HK-2 (cell line): ENCODE measurements around the gene OR11A1.

ENCODE experiments used
- DNase-seq: peaks from one replicate; pipeline ENCODE4 v3.0.0-alpha.2; 2018; ENCODE audit not compliant: unreplicated experiment

OR11A1 gene, protein sequence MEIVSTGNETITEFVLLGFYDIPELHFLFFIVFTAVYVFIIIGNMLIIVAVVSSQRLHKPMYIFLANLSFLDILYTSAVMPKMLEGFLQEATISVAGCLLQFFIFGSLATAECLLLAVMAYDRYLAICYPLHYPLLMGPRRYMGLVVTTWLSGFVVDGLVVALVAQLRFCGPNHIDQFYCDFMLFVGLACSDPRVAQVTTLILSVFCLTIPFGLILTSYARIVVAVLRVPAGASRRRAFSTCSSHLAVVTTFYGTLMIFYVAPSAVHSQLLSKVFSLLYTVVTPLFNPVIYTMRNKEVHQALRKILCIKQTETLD

DNA sequence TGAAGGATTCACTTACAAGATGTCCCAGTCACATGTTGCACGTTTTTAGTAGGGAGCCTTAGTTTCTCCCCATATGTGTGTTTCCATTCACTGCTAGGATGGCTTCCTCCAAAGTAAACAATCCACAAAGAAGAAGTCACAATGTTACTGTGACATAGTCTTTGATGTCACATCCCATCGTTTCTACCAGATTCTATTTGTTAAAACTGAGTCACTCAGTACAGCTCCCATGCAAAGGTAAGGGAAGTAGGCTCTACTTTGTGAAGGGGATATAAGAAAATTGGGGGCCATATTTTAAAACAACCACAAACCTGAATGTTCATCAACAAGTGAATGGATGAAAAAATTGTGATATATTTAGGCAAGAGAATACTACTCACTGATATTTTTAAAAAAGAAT is at the start of gene OR11A1, which contains the start of gene OR2H1:
Gene OR11A1 (minus strand): TSS at position 101 of the 400 bp plus-strand sequence. CDS start 29,430 bp downstream, outside the sequence.
Gene OR2H1 (plus strand): TSS at position 185 of the 400 bp plus-strand sequence. CDS start 4,615 bp downstream, outside the sequence.
- DNase-seq, result no peak

GRCh38 chr6:29506446-29507067 is 49.7 kb upstream of the OR11A1 start:
- DNase-seq, result no peak

DNA sequence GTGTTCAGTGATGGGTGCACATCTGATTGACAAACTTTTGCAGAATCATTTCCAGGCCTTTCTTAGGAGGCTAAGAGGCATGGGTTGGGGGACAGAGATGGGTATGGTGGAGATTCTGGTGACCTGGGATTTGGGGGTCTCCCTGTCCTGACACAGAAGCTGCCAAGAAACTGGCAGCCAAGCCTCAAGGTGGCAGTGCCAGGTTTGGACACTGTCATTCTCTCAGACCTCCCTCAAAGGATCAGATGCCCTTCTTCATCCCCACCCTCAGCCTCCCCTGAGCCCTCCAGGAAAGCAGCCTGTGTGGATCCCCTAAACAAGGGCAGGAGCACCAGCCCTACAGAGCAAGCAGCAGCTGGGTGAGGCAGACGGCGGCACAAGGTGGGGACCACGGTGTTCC is 48.9 kb upstream of the OR11A1 start:
- DNase-seq, result no peak

- DNase-seq, result no peak
Observed at GRCh38 chr6:29504961-29505360, 48.1 kb upstream of the OR11A1 start.

DNA sequence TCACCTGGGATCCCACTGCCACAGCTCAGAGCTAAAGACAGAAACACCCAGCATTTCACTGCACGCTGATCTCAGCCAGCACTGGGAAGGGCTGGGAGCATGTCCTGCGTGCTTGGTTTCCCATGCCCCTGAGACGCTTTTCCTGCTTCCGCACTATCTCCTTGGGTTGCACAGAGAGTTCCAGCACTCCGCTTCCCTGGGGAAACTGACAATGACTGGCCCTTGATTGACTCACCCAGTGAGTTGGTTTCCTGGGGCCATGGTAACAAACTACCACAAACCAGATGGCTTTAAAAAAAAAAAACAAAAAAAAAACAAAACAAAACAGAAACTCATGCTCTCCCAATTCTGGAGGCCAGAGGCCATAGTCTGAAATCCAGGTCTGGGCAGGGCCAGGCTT is 45.7 kb upstream of the OR11A1 start:
- no peak for DNase-seq

DNA sequence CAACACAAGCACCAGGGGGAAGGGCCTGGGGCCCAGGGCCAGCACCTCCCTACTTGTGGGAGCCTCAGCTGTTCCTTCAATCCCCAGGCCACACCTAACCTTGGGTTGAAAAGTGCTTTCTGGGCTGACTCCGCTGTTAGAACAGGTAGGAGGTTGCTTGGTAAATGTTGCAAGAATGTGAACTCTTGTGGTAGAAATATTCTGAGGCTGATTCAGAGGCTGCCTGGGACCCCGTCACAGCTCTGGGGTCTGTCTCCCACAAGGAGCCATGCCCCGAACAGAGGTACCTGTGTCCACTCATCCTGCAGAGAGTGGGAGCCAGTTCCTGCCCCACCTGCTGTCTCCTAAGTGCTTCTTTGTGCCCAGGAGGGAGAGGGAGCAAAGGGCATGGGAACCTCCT is 45.3 kb upstream of the OR11A1 start:
- no peak for DNase-seq

DNA sequence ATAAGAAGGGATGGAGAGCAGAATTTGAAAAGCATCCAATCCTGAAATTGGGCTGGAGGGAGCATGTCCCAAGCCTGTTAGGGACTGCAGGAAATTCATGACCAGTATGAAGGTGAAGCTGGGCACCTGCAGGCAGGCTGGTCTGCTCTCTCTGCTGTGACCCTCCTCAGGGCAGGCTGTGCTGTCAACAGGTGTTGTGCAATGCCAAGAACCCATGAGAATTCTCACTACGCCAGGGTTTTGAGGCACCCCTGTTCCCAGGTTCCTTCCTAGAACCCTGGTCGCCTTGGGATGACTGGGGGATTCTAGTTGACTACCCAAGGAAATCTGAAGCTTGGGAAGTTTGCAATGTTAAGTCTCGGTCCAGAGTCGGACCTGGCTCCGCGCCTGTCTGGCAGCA is 44.2 kb upstream of the OR11A1 start:
- DNase-seq, result no peak

DNA sequence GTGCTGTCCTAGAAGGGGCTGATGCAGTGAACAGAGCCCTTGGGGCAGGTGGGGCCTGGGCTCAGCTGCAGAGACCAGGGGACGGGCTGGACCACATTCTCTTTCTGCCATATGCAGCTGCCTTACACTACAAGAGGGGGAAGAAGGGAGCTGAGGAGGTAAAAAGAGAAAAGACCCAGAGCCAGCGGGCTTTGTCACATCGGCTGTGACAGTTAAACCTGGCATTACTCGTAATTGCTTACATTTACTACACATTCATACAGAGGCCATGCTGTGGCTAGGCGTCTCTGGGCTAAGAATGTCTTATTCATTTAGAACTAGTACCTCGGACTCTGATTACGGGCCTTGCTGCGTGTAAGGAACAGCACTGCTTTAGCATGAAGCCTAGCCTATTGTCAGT is 43.7 kb upstream of the OR11A1 start:
- DNase-seq, result no peak

DNA sequence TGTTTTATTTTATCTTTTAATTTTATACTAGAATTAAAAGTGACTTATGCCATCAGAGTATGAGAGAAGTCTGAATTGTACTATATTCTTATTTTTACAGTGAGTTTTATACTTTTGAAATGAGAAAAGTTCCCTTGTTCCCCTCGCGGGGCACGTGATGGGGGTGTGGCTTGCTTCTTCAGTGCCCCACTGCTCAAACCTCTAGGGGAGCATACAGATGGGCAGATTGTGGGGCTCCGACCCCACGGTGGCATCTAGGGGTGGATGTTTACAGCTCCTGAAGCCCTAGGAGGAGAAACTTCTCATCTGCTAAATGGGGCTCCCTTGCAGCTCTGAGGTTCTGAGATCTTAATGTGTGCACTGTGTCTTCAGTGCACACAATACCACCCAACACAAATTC is 42.8 kb upstream of the OR11A1 start:
- no peak for DNase-seq

- no peak for DNase-seq
Observed at GRCh38 chr6:29496961-29497360, 40.1 kb upstream of the OR11A1 start.

GRCh38 chr6:29495571-29495970 is 38.7 kb upstream of the OR11A1 start:
- DNase-seq, result no peak

DNA sequence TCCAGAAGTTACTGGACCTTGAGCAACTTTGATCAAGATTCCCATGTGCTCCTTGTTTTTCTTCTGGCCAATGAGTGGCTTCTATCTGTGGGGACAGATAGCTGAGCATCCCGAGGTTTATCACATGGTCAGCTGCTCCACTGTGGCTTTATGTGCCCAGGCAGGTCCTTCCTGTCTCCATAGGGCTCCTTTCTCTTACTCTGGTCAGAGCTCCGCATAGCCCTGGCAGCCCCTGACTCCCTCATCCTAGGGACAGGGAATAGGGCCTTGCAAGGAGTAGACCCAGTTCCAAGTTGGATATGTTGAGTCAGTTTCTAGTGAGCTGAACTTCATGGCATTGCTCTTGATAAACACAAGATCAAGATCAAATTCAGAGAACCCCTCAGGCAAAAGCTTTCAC is 37.3 kb upstream of the OR11A1 start:
- DNase-seq, result no peak

DNA sequence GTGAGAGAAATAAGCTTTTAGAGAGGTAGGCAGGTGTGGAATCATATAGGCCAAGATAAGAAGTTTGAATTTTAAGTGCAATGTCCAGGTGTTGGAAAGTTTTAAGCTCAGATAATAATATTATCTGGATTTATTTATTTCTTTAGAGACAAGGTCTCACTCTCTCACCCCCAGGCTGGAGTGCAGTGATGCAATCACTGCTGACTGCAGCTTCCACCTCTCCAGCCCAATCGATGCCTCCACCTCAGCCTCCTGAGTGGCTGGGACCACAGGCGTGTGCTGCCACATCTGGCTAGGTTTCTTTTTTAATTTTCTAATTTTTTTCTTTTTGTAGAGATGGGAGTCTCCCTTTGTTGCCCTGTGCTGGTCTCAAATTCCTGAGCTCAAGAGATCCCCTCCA is 36.4 kb upstream of the OR11A1 start:
- DNase-seq, result no peak

DNA sequence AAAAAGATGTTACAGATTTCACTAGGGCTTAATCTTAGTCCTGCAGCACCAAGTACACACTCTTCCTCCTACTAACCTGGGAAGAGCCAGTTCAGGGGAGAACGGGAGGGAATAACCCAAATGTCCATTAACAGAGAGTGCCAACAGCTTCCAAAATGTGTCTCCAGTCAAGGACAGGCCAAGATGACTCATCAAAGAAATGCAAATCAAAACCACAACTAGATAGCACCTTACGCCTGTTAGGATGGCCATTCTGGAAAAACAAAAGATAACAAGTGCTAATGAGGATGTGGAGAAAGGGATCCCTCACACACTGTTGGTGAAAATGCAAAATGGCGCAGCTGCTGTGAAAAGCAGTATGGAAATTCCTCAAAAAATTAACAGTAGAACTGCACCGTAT is 34.7 kb upstream of the OR11A1 start:
- no peak for DNase-seq

GRCh38 chr6:29490552-29490951 is 33.7 kb upstream of the OR11A1 start:
- DNase-seq, result no peak

DNA sequence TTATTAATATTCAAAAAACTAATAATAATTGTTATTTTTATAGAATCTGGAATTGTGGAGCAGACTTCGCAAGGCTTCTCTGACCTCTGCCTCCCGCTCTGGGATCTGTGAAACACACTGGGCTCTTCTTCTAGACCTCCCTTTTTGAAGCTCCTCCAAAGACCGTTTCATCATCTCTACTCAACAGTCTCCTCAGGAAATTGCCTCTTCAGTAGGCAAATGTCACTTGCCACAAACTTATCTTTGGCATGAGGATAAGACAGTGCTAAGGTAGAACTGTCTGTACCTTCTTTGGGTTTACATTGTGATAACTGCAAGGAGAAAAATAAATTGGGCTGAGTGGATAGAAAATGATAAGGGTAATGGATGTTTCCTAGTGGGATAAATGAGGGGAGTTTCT is 33.2 kb upstream of the OR11A1 start:
- DNase-seq, result no peak

- no peak for DNase-seq
Observed at GRCh38 chr6:29489286-29489685, 32.4 kb upstream of the OR11A1 start.

- no peak for DNase-seq
Observed at GRCh38 chr6:29488874-29489273, 32.0 kb upstream of the OR11A1 start.

DNA sequence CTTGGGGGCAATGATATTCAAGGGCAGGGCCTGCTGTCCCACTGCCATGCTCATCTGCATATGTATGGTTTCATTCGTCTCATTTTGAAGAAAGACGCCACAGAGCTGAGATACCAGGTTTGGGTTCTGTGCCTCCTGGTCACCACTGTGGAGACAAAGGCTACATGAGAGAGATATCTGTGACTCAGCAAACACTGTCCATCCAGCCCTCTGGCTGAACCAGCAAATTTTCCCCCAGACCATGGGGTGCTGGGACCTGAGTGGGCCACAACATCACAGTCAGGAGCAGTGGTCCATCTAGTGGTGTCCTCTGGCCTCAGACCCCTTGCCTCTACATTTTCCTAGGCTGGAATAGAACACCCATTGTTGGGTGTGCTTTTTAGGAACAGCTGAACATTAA is 30.8 kb upstream of the OR11A1 start, which contains the start of gene MAS1L:
Gene MAS1L (minus strand): TSS at position 297 of the 400 bp plus-strand sequence. CDS start 54 bp downstream, at position 243.
- DNase-seq, result no peak

DNA sequence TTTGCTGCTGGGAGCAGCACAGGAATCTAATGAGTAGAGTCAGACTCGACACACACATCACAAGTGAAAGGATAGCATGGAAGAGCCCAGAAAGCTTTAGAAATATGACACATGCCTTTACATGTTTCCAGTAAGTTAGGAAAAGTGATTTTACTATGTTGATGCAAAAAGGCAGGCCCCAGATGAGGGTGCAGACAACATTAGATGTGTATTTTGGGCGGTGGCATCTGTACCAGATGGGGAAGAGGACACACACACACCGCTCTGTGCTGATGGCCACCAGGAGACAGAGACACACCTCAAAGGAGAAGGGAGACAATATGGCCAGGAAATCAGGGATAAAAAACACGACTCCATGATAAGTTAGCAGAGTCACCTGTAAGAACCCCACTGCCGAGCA is 30.3 kb upstream of the OR11A1 start:
- DNase-seq, result no peak

- no peak for DNase-seq
Observed at GRCh38 chr6:29486577-29486976, 29.7 kb upstream of the OR11A1 start.

- DNase-seq, result no peak
Observed at GRCh38 chr6:29483735-29484134, 26.9 kb upstream of the OR11A1 start.

DNA sequence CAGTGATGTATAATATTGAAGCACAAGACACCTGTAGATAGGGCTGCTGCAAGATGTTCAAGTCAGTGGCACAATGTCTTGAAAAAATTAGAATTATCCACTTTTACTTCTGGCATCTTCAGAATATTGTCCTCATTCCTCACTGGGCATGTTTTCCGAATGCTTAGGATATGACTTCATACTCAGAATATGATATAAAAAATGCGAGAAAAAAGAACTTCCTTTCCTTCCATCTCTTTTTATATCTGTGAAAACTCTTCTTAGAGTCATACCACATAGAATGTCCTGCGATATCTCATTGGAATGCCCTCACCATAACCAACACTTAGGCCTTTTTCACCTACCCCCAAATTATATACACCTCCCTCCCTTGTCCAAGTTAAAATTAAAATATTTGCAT is 26.3 kb upstream of the OR11A1 start:
- no peak for DNase-seq
